OCI-LY3 (cell line): ENCODE measurements around the gene RTN4RL2.

Experiments used
- CTCF ChIP-seq: fragments of 200-600, 300-600 bp; sonication (generic); IDR thresholded peaks from 2 replicates; pipeline ENCODE4 v1.5.1; 2014; ENCODE audit warnings: antibody characterized with exemption, low read length, low read depth
- EZH2phosphoT487 ChIP-seq: fragments of 200-600 bp; shearing (Covaris generic); IDR thresholded peaks from 2 replicates; pipeline ENCODE4 v1.6.1; 2018; ENCODE audit warnings: antibody characterized with exemption, mixed run types, low read depth

- no peak for TF ChIP-seq CTCF
- TF ChIP-seq EZH2phosphoT487 = no peak
Measured at GRCh38 chr11:57416436-57416835, 43.9 kb upstream of the RTN4RL2 start.
